Measurements from ENCODE around the gene TLCD5.

Gene TLCD5

GRCh38 chr11:120334894-120335462 is 9.9 kb downstream of the TLCD5 start:
- in situ Hi-C loops (cut with HindIII; ENCODE audit: low pct_ligation_motif_present, low pct_unique_long_range_greater_than_20kb, low sequenced_read_pairs) = no loop called here
- DNase-seq = peak; percentile 75

- in situ Hi-C loops (cut with HindIII; ENCODE audit: low pct_ligation_motif_present, low pct_unique_long_range_greater_than_20kb, low sequenced_read_pairs) = no loop called here
- DNase-seq = no peak
Observed at GRCh38 chr11:120335556-120335907, 10.4 kb downstream of the TLCD5 start.

GRCh38 chr11:120335908-120336640 is 11.0 kb downstream of the TLCD5 start, which contains the start of gene ARHGEF12:
Gene ARHGEF12, plus strand, starts transcription at chr11:120336413. Its CDS starts 831 bp downstream, at chr11:120337244.
- DNase-seq = peak; percentile 94
- in situ Hi-C loops (cut with HindIII; ENCODE audit: low pct_ligation_motif_present, low pct_unique_long_range_greater_than_20kb, low sequenced_read_pairs) = no loop called here

- in situ Hi-C loops (cut with HindIII; ENCODE audit: low pct_ligation_motif_present, low pct_unique_long_range_greater_than_20kb, low sequenced_read_pairs) = no loop called here
- DNase-seq = peak; percentile 41
Observed at GRCh38 chr11:120336641-120337354, 11.7 kb downstream of the TLCD5 start.

- in situ Hi-C loops (cut with HindIII; ENCODE audit: low pct_ligation_motif_present, low pct_unique_long_range_greater_than_20kb, low sequenced_read_pairs) = no loop called here
- peak; percentile 71 for DNase-seq
Observed at GRCh38 chr11:120337355-120338106, 12.4 kb downstream of the TLCD5 start.

GRCh38 chr11:120338107-120338933 is 13.2 kb downstream of the TLCD5 start:
- peak; percentile 9 for DNase-seq
- in situ Hi-C loops (cut with HindIII; ENCODE audit: low pct_ligation_motif_present, low pct_unique_long_range_greater_than_20kb, low sequenced_read_pairs) = no loop called here

GRCh38 chr11:120339394-120339890 is 14.3 kb downstream of the TLCD5 start:
- in situ Hi-C loops (cut with HindIII; ENCODE audit: low pct_ligation_motif_present, low pct_unique_long_range_greater_than_20kb, low sequenced_read_pairs) = no loop called here
- peak; percentile 31 for DNase-seq

- DNase-seq = no peak
Observed at GRCh38 chr11:120340529-120340928, 15.4 kb downstream of the TLCD5 start.

GRCh38 chr11:120342226-120342625 is 17.1 kb downstream of the TLCD5 start:
- DNase-seq = no peak
- in situ Hi-C loops (cut with HindIII; ENCODE audit: low pct_ligation_motif_present, low pct_unique_long_range_greater_than_20kb, low sequenced_read_pairs) = no loop called here

More at GRCh38 chr11:120340529-120340928, 15.4 kb downstream of the TLCD5 start:
- in situ Hi-C loops (cut with HindIII; ENCODE audit: low pct_ligation_motif_present, low pct_unique_long_range_greater_than_20kb, low sequenced_read_pairs) = no loop called here

- in situ Hi-C loops (cut with HindIII; ENCODE audit: low pct_ligation_motif_present, low pct_unique_long_range_greater_than_20kb, low sequenced_read_pairs) = no loop called here
- no peak for DNase-seq
Observed at GRCh38 chr11:120342678-120343077, 17.6 kb downstream of the TLCD5 start.

- in situ Hi-C loops (cut with HindIII; ENCODE audit: low pct_ligation_motif_present, low pct_unique_long_range_greater_than_20kb, low sequenced_read_pairs) = no loop called here
- DNase-seq = no peak
Observed at GRCh38 chr11:120343429-120343828, 18.3 kb downstream of the TLCD5 start.

GRCh38 chr11:120344302-120345004 is 19.4 kb downstream of the TLCD5 start:
- in situ Hi-C loops (cut with HindIII; ENCODE audit: low pct_ligation_motif_present, low pct_unique_long_range_greater_than_20kb, low sequenced_read_pairs) = no loop called here
- DNase-seq = peak; percentile 64

GRCh38 chr11:120346233-120346632 is 21.1 kb downstream of the TLCD5 start:
- DNase-seq = no peak
- in situ Hi-C loops (cut with HindIII; ENCODE audit: low pct_ligation_motif_present, low pct_unique_long_range_greater_than_20kb, low sequenced_read_pairs) = no loop called here

GRCh38 chr11:120350637-120351036 is 25.5 kb downstream of the TLCD5 start:
- in situ Hi-C loops (cut with HindIII; ENCODE audit: low pct_ligation_motif_present, low pct_unique_long_range_greater_than_20kb, low sequenced_read_pairs) = no loop called here
- no peak for DNase-seq

- DNase-seq = no peak
- in situ Hi-C loops (cut with HindIII; ENCODE audit: low pct_ligation_motif_present, low pct_unique_long_range_greater_than_20kb, low sequenced_read_pairs) = no loop called here
Observed at GRCh38 chr11:120352405-120352804, 27.3 kb downstream of the TLCD5 start.

- DNase-seq = no peak
- in situ Hi-C loops (cut with HindIII; ENCODE audit: low pct_ligation_motif_present, low pct_unique_long_range_greater_than_20kb, low sequenced_read_pairs) = no loop called here
Observed at GRCh38 chr11:120354068-120354467, 29.0 kb downstream of the TLCD5 start.

GRCh38 chr11:120354779-120355178 is 29.7 kb downstream of the TLCD5 start:
- DNase-seq = no peak
- in situ Hi-C loops (cut with HindIII; ENCODE audit: low pct_ligation_motif_present, low pct_unique_long_range_greater_than_20kb, low sequenced_read_pairs) = no loop called here

Data from ACHN (cell line).